HEK293T (cell line): ENCODE data around the gene FAM25A.

Source experiments
- CTCF ChIA-PET: fragments of 350-600 bp; formaldehyde crosslinking; extraction: SDS; loops from one replicate; lab custom pipeline; 2021; ENCODE audit warnings: antibody characterized with exemption, inconsistent platforms; lab: Yijun Ruan, JAX
- POLR2A ChIA-PET: fragments of 350-600 bp; formaldehyde crosslinking; extraction: SDS; loops from one replicate; lab custom pipeline; 2020; ENCODE audit warnings: antibody characterized with exemption, inconsistent platforms; lab: Yijun Ruan, JAX
- DNase-seq: peaks from one replicate; pipeline ENCODE4 v3.0.0; 2012; ENCODE audit warnings: mixed read lengths; ENCODE audit errors: extremely low spot score
- ARNT ChIP-seq: fragments of 450-650 bp; IDR thresholded peaks from 2 replicates; pipeline ENCODE4 v1.6.1; 2017; ENCODE audit warnings: mild to moderate bottlenecking
- BHLHE40 ChIP-seq: fragments of 450-650 bp; IDR thresholded peaks from 2 replicates; pipeline ENCODE4 v1.6.1; 2016; ENCODE audit warnings: mild to moderate bottlenecking, moderate library complexity, borderline replicate concordance
- CTBP1 ChIP-seq: fragments of 450-650 bp; IDR thresholded peaks from 2 replicates; pipeline ENCODE4 v1.6.1; 2016; ENCODE audit warnings: borderline replicate concordance
- ELF4 ChIP-seq: fragments of 450-650 bp; IDR thresholded peaks from 2 replicates; pipeline ENCODE4 v1.6.1; 2017; ENCODE audit warnings: antibody characterized with exemption
- FOXA1 ChIP-seq: fragments of 450-650 bp; IDR thresholded peaks from 2 replicates; pipeline ENCODE4 v1.6.1; 2016; ENCODE audit warnings: mild to moderate bottlenecking
- FOXK2 ChIP-seq: fragments of 450-650 bp; IDR thresholded peaks from 2 replicates; pipeline ENCODE4 v1.6.1; 2016; ENCODE audit warnings: mild to moderate bottlenecking
- FOXM1 ChIP-seq: fragments of 450-650 bp; IDR thresholded peaks from 2 replicates; pipeline ENCODE4 v1.6.1; 2017; ENCODE audit warnings: mild to moderate bottlenecking, borderline replicate concordance
- HDGF ChIP-seq: fragments of 450-650 bp; IDR thresholded peaks from 2 replicates; pipeline ENCODE4 v1.6.1; 2017; ENCODE audit warnings: antibody characterized with exemption, borderline replicate concordance
- L3MBTL2 ChIP-seq: fragments of 450-650 bp; conservative IDR thresholded peaks from 2 replicates; pipeline ENCODE4 v1.6.1; 2016; ENCODE audit warnings: mild to moderate bottlenecking
- LEF1 ChIP-seq: fragments of 450-650 bp; IDR thresholded peaks from 2 replicates; pipeline ENCODE4 v1.6.1; 2017; ENCODE audit warnings: mild to moderate bottlenecking, borderline replicate concordance
- NFRKB ChIP-seq: fragments of 450-650 bp; IDR thresholded peaks from 2 replicates; pipeline ENCODE4 v1.6.1; 2016; ENCODE audit warnings: mild to moderate bottlenecking, moderate library complexity
- PKNOX1 ChIP-seq: fragments of 450-650 bp; IDR thresholded peaks from 2 replicates; pipeline ENCODE4 v1.6.1; 2016
- SP1 ChIP-seq: fragments of 450-650 bp; IDR thresholded peaks from 2 replicates; pipeline ENCODE4 v1.6.1; 2017
- SUZ12 ChIP-seq: fragments of 450-650 bp; IDR thresholded peaks from 2 replicates; pipeline ENCODE4 v1.6.1; 2016; ENCODE audit warnings: mild to moderate bottlenecking
- TARDBP ChIP-seq: fragments of 450-650 bp; IDR thresholded peaks from 2 replicates; pipeline ENCODE4 v1.6.1; 2016
- ZNF384 ChIP-seq: fragments of 450-650 bp; IDR thresholded peaks from 2 replicates; pipeline ENCODE4 v1.6.1; 2016

The FAM25A gene

GRCh38 chr10:87064651-87065050, 44.6 kb downstream of the FAM25A start:
- ChIA-PET POLR2A (no interaction called here), CTCF (no interaction called here)
- DNase-seq, result no peak
- no peak for TF ChIP-seq FOXM1
- no peak for TF ChIP-seq LEF1
- no peak for TF ChIP-seq L3MBTL2
- no peak for TF ChIP-seq ELF4
- no peak for TF ChIP-seq BHLHE40
- no peak for TF ChIP-seq HDGF
- TF ChIP-seq FOXK2, result no peak
- no peak for TF ChIP-seq SP1
- TF ChIP-seq PKNOX1, result no peak
- TF ChIP-seq TARDBP, result no peak
- no peak for TF ChIP-seq NFRKB
- no peak for TF ChIP-seq ZNF384
- TF ChIP-seq FOXA1, result no peak
- TF ChIP-seq SUZ12, result no peak
- TF ChIP-seq ARNT, result no peak
- no peak for TF ChIP-seq CTBP1

DNA sequence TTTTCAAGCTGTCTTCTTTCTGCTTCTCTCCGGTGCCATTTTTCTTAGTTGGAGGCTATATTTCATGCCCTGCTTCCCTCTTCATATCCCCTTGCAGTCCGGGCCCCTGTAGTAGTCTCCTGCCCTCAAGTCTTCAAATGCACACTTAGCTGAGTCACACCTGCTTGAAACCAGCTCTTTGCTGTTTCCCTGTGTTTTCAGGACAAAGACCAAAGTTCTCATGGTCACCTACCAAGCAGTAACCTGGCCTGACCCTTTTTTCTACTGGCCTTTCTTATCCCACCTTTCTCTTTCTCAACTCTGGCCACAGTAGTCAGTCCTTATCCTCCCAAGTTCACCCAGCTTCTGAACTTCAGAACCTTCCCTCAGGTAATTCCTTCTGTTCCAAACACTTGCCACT, 46.1 kb downstream of the FAM25A start:
- ChIA-PET POLR2A (no interaction called here), CTCF (no interaction called here)
- no peak for TF ChIP-seq NFRKB
- no peak for TF ChIP-seq LEF1
- TF ChIP-seq FOXA1, result no peak
- TF ChIP-seq ELF4, result no peak
- no peak for TF ChIP-seq FOXM1
- TF ChIP-seq TARDBP, result no peak
- TF ChIP-seq SP1, result no peak
- no peak for TF ChIP-seq BHLHE40
- no peak for TF ChIP-seq L3MBTL2
- DNase-seq, result no peak

DNA sequence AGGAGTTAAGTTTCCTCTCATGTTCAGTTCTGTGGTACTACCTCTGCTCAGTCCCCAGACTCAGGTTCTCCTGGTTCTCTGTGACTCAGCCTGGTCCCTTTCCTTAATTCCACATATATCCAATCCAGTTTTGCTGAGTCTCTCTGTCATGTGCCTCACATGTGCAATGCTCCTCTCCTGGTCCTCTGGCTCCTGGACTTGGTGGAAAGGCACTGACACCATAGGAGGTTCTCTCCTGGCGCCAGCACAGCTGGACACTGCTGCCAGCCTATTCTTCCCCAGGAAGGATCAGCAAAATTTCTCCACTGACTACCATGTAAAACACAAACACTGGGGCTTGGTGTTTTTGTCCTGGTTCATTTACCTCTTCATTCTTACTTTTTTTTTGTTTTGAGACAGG, 46.8 kb downstream of the FAM25A start:
- CTCF ChIA-PET, result no interaction called here
- TF ChIP-seq NFRKB, result no peak
- TF ChIP-seq TARDBP, result no peak
- TF ChIP-seq CTBP1, result no peak
- TF ChIP-seq SP1, result no peak
- DNase-seq, result no peak
- POLR2A ChIA-PET, result no interaction called here

DNA sequence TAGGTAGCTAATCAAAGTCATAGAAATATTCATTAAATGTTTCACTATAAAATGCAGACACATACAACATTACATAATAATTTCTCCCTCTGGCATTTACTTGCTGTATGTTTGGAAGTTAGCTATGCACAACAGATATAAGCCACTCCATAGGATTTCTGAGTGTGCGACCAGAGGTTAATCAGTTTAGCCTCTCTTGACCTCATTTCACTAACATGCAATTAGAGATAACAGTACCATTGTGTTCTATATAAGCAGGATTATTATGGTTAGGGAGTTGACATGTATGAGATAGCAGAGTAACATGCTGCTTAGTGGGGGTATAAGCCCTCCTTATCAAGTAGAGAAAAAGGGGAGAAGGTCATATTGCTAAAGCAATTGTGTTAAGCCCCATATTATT, 48.2 kb downstream of the FAM25A start:
- no peak for TF ChIP-seq FOXA1
- no peak for TF ChIP-seq CTBP1
- no peak for TF ChIP-seq FOXK2
- no peak for TF ChIP-seq TARDBP
- TF ChIP-seq SUZ12, result no peak
- TF ChIP-seq ELF4, result no peak
- no peak for TF ChIP-seq ARNT
- no peak for TF ChIP-seq HDGF
- no peak for TF ChIP-seq FOXM1
- TF ChIP-seq NFRKB, result no peak
- no peak for TF ChIP-seq BHLHE40
- no peak for TF ChIP-seq PKNOX1
- no peak for TF ChIP-seq SP1
- TF ChIP-seq LEF1, result no peak
- no peak for TF ChIP-seq L3MBTL2
- POLR2A ChIA-PET, result no interaction called here
- no peak for DNase-seq
- CTCF ChIA-PET, result no interaction called here

- CTCF ChIA-PET, result no interaction called here
- POLR2A ChIA-PET, result no interaction called here
- TF ChIP-seq CTBP1, result no peak
- TF ChIP-seq ELF4, result no peak
- no peak for TF ChIP-seq ARNT
- TF ChIP-seq TARDBP, result no peak
- no peak for TF ChIP-seq SUZ12
- TF ChIP-seq FOXA1, result no peak
- no peak for TF ChIP-seq ZNF384
- no peak for TF ChIP-seq FOXM1
- TF ChIP-seq HDGF, result no peak
- TF ChIP-seq SP1, result no peak
- TF ChIP-seq LEF1, result no peak
- DNase-seq, result no peak
Observed at GRCh38 chr10:87072449-87072848, 52.4 kb downstream of the FAM25A start.
